Measurements from ENCODE around the gene TSPAN10. TPM values are rescaled to one million over a fixed set of nuclear protein-coding genes. Genes with fewer than 3 reads are reported as not detected.
A peak's percentile ranks its signal among the peaks of the same experiment; 100 is the strongest.

Gene TSPAN10
- total and polyA plus RNA-seq, 2 of the 13 experiments (the other 11 are each of a cell fraction or from before 2014, with no cell fraction given): 0.54 to 0.75 TPM

- TF ChIP-seq PATZ1 (CRISPR knock-in tag; IDR thresholded peaks at IDR 0.05) (peak; percentile 98), ZNF546 (CRISPR knock-in tag; conservative IDR thresholded peaks at IDR 0.05) (peak; percentile 96), NFYC (CRISPR knock-in tag; IDR thresholded peaks at IDR 0.05) (peak; percentile 100), GMEB1 (CRISPR knock-in tag; IDR thresholded peaks at IDR 0.05; ENCODE audit: borderline replicate concordance) (peak; percentile 98), KDM6A (CRISPR knock-in tag; IDR thresholded peaks at IDR 0.05; ENCODE audit: low read depth) (no peak), HMGXB4 (CRISPR knock-in tag; IDR thresholded peaks at IDR 0.05; ENCODE audit: borderline replicate concordance in 1 of 2, low read depth in 1 of 2) (peak; percentile 84 to 86), ETV5 (CRISPR knock-in tag; IDR thresholded peaks at IDR 0.05; ENCODE audit: borderline replicate concordance) (peak; percentile 61), ZNF687 (CRISPR knock-in tag; IDR thresholded peaks at IDR 0.05) (peak; percentile 81), FOXO1 (CRISPR knock-in tag; IDR thresholded peaks at IDR 0.05) (peak; percentile 40; the same call in 1 of the 2 replicates), GFI1 (CRISPR knock-in tag; IDR thresholded peaks at IDR 0.05; ENCODE audit: borderline replicate concordance) (peak; percentile 40; the same call in 1 of the 2 replicates), CENPBD1 (CRISPR knock-in tag; IDR thresholded peaks at IDR 0.05; ENCODE audit: borderline replicate concordance, low read depth) (no peak)
Observed at GRCh38 chr17:81683584-81684441, 46.8 kb downstream of the TSPAN10 start, which contains the start of the genes ARL16 and HGS (continued).

All from HepG2 (cell line).